Neuronal stem cell (in vitro differentiated cells): ENCODE measurements around the gene PLET1.

ENCODE experiments used
- DNase-seq: peaks from one replicate; pipeline ENCODE4 v3.0.0-alpha.2; 2013; ENCODE audit warnings: low spot score
- H2AFZ ChIP-seq: one replicate; pipeline ENCODE4 v1.6.1; 2013; ENCODE audit warnings: mild to moderate bottlenecking, low read length, inconsistent platforms
- H2AK5ac ChIP-seq: 2 replicates; pipeline ENCODE4 v1.6.1; 2013; ENCODE audit warnings: low read depth, mild to moderate bottlenecking, inconsistent platforms, low read length, moderate library complexity, mixed read lengths
- H2BK120ac ChIP-seq: 2 replicates; pipeline ENCODE4 v1.6.1; 2013; ENCODE audit warnings: low read depth, mild to moderate bottlenecking, inconsistent platforms, low read length, moderate library complexity, mixed read lengths
- H2BK12ac ChIP-seq: one replicate; pipeline ENCODE4 v1.6.1; 2013; ENCODE audit warnings: low read length, inconsistent platforms
- H2BK15ac ChIP-seq: 2 replicates; pipeline ENCODE4 v1.6.1; 2013; ENCODE audit warnings: mild to moderate bottlenecking, low read length, inconsistent platforms, mixed read lengths
- H2BK5ac ChIP-seq: one replicate; pipeline ENCODE4 v1.6.1; 2013; ENCODE audit warnings: inconsistent platforms, mild to moderate bottlenecking, low read length, moderate library complexity
- H3K14ac ChIP-seq: one replicate; pipeline ENCODE4 v1.6.1; 2013; ENCODE audit warnings: low read length, inconsistent platforms
- H3K18ac ChIP-seq: 2 replicates; pipeline ENCODE4 v1.6.1; 2013; ENCODE audit warnings: low read length, inconsistent platforms
- H3K23ac ChIP-seq: 2 replicates; pipeline ENCODE4 v1.6.1; 2013; ENCODE audit warnings: low read depth, mild to moderate bottlenecking, mixed read lengths, low read length, inconsistent platforms; ENCODE audit not compliant: poor library complexity
- H3K27ac ChIP-seq: replicated peaks from 3 replicates; pipeline ENCODE4 v1.5.1; 2013; ENCODE audit warnings: low read length, inconsistent platforms
- H3K27me3 ChIP-seq, 3 experiments: 2 replicates each; pipeline ENCODE4 v1.6.1; 2013; ENCODE audit warnings: low read length in 3 of 3, mild to moderate bottlenecking in 2 of 3, inconsistent platforms in 1 of 3, low read depth in 1 of 3, mixed read lengths in 1 of 3, moderate library complexity in 1 of 3; ENCODE audit not compliant: control insufficient read depth in 3 of 3, insufficient read depth in 3 of 3
- H3K36me3 ChIP-seq, 2 donors: replicated peaks in 1 of 2; 2 replicates each; pipeline ENCODE4 v1.6.1; 2013; ENCODE audit warnings: low read length in 2 of 2; ENCODE audit not compliant: control insufficient read depth in 2 of 2, insufficient read depth in 2 of 2
- H3K4ac ChIP-seq: 2 replicates; pipeline ENCODE4 v1.6.1; 2013; ENCODE audit warnings: inconsistent platforms, mild to moderate bottlenecking, low read length, moderate library complexity
- H3K4me1 ChIP-seq, 2 donors: 1 replicate in 1 of 2; 2 replicates in 1 of 2; pipeline ENCODE4 v1.6.1; 2013; ENCODE audit warnings: low read length in 2 of 2, low read depth in 1 of 2; ENCODE audit not compliant: control insufficient read depth in 2 of 2, insufficient read depth in 1 of 2
- H3K4me2 ChIP-seq: one replicate; pipeline ENCODE4 v1.6.1; 2013; ENCODE audit warnings: mild to moderate bottlenecking, low read length, inconsistent platforms; ENCODE audit not compliant: insufficient read depth, poor library complexity, severe bottlenecking
- H3K4me3 ChIP-seq, 2 donors: 2 replicates each; pipeline ENCODE4 v1.5.1; 2013; ENCODE audit warnings: low read length in 2 of 2, mild to moderate bottlenecking in 2 of 2, inconsistent platforms in 1 of 2, moderate library complexity in 1 of 2
- H3K79me1 ChIP-seq: one replicate; pipeline ENCODE4 v1.6.1; 2013; ENCODE audit warnings: low read depth, mild to moderate bottlenecking, inconsistent platforms, low read length, moderate library complexity
- H3K9ac ChIP-seq: one replicate; pipeline ENCODE4 v1.6.1; 2013; ENCODE audit warnings: mild to moderate bottlenecking, low read depth, low read length, inconsistent platforms; ENCODE audit not compliant: poor library complexity
- H3K9me3 ChIP-seq, 2 donors: replicated peaks in 1 of 2; 2 replicates each; pipeline versions ENCODE3 to v1.6.1; 2013; ENCODE audit warnings: low read length in 2 of 2, mild to moderate bottlenecking in 2 of 2, inconsistent platforms in 1 of 2, low read depth in 1 of 2, mixed read lengths in 1 of 2, moderate library complexity in 1 of 2; ENCODE audit not compliant: control insufficient read depth in 2 of 2, insufficient read depth in 1 of 2
- H4K8ac ChIP-seq: one replicate; pipeline ENCODE4 v1.6.1; 2013; ENCODE audit warnings: low read depth, mild to moderate bottlenecking, inconsistent platforms, low read length, moderate library complexity
- H4K91ac ChIP-seq: one replicate; pipeline ENCODE4 v1.6.1; 2013; ENCODE audit warnings: low read length, low read depth, mild to moderate bottlenecking, inconsistent platforms; ENCODE audit not compliant: poor library complexity
- WGBS, 2 donors: extraction: QIAGEN DNeasy Blood & Tissue Kit; methylation state at CpG; one replicate each; pipeline ENCODE4 v1.1.7; 2013; ENCODE audit warnings: missing lambda C conversion rate in 2 of 2, mixed read lengths in 1 of 2; ENCODE audit not compliant: insufficient read length in 2 of 2, insufficient replicate concordance in 1 of 2; ENCODE audit errors: extremely low coverage in 2 of 2; 5-methylcytosine and 5-hydroxymethylcytosine counted together

PLET1 gene

DNA sequence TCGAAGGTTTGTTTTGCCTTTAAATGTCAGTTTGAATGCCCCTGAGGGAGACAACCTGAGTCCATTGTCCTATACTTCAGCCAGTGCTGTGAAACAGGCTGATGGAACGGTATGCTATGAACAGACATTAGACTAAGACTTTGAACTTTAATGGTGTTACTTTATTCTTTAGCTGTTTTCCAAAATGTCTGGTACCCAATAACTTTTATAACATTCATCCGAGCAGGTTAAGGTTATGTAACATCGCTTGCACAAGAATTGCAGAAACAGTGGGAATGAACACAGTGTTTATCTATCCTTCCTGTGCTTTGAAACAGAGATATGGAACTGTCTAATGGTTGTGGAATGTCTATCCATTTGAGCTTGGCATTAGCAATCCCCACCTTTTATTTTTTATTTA is 46.9 kb downstream of the PLET1 start:
- no peak overlapping the region for H3K14ac ChIP-seq
- no peak overlapping the region for H3K4me2 ChIP-seq
- no peak overlapping the region for H4K8ac ChIP-seq
- no peak overlapping the region for H2BK5ac ChIP-seq
- no peaks in the 10 kb centered on the region for H3K79me1 ChIP-seq
- H3K27ac ChIP-seq = no peak overlapping the region
- no CpG with 5 or more reads among the region's 4 CpGs for WGBS, 2 donors
- H2AK5ac ChIP-seq = no peak overlapping the region
- no peak overlapping the region for H2BK15ac ChIP-seq
- no peak overlapping the region for H2AFZ ChIP-seq
- H3K4ac ChIP-seq = no peak overlapping the region
- no peaks in the 10 kb centered on the region for H3K9me3 ChIP-seq
- H3K4me3 ChIP-seq = no peak overlapping the region
- no peak overlapping the region for H4K91ac ChIP-seq
- no peak overlapping the region for H2BK120ac ChIP-seq
- no peaks in the 10 kb centered on the region for H3K4me1 ChIP-seq
- H3K18ac ChIP-seq = no peak overlapping the region
- H3K9ac ChIP-seq = no peak overlapping the region
- peaks cover 0 to 4% (median 0%) of the 10 kb centered on the region in 3 experiments for H3K27me3 ChIP-seq
- no peak for DNase-seq
- no peak overlapping the region for H2BK12ac ChIP-seq
- no peaks in the 10 kb centered on the region for H3K36me3 ChIP-seq
- no peak overlapping the region for H3K23ac ChIP-seq

DNA sequence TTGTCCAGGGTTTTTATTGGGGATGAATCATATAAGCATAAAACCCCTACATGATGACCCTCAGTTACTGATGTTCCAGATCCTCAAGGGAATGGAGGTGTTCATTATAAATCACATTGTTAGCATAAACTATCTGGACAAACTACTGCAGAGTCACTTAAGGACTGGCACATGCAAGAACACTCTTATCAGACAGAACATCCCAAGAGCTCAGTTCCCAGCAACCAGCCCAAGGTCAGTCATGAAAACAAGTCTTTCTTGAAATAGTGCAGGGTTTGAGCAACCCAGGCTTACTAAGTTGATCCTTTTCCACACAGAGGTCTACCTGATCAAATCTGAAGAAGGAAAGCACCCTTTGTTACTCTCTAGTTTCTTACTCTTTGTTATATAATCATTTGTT is 48.0 kb downstream of the PLET1 start:
- no peak overlapping the region for H3K9ac ChIP-seq
- H3K14ac ChIP-seq = no peak overlapping the region
- no peak overlapping the region for H2BK15ac ChIP-seq
- no peak overlapping the region for H4K91ac ChIP-seq
- H3K23ac ChIP-seq = no peak overlapping the region
- H2AK5ac ChIP-seq = no peak overlapping the region
- no peaks in the 10 kb centered on the region for H3K9me3 ChIP-seq
- no peak overlapping the region for H2BK12ac ChIP-seq
- H2BK5ac ChIP-seq = no peak overlapping the region
- H3K4me3 ChIP-seq = no peak overlapping the region
- no peak overlapping the region for H3K4ac ChIP-seq
- no peak overlapping the region for H3K4me2 ChIP-seq
- DNase-seq = no peak
- no peak overlapping the region for H4K8ac ChIP-seq
- no peak overlapping the region for H2BK120ac ChIP-seq
- peaks cover 0 to 4% (median 0%) of the 10 kb centered on the region in 3 experiments for H3K27me3 ChIP-seq
- H3K36me3 ChIP-seq = no peaks in the 10 kb centered on the region
- H3K79me1 ChIP-seq = no peaks in the 10 kb centered on the region
- H3K4me1 ChIP-seq = no peaks in the 10 kb centered on the region
- H3K27ac ChIP-seq = no peak overlapping the region
- H3K18ac ChIP-seq = no peak overlapping the region
- H2AFZ ChIP-seq = no peak overlapping the region

DNA sequence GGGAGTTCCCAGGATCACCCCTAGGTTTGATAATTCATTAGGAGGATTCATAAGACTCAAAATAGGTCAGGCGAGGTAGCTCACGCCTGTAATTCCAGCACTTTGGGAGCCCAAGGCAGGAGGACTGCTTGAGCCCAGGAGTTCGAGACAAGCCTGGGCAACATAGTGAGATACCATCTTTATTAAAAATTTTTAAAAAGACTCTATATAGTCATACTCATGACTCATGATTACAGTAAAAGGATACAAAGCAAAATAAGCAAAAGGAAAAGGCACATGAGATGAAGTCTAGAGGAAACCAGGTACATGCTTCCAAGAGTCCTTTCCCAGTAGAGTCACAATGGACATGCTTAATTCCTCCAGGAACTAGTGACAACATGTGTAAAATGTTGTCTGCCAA is 48.4 kb downstream of the PLET1 start:
- Histone ChIP-seq H3K79me1 (no peaks in the 10 kb centered on the region), H2AK5ac (no peak overlapping the region), H3K9me3 (no peaks in the 10 kb centered on the region), H3K4me1 (no peaks in the 10 kb centered on the region), H4K91ac (no peak overlapping the region), H3K27ac (no peak overlapping the region), H3K9ac (no peak overlapping the region), H2BK120ac (no peak overlapping the region), H3K14ac (no peak overlapping the region), H3K23ac (no peak overlapping the region), H4K8ac (no peak overlapping the region), H2BK12ac (no peak overlapping the region), H3K4me2 (no peak overlapping the region), H2BK5ac (no peak overlapping the region), H3K27me3 (peaks cover 0 to 4% (median 0%) of the 10 kb centered on the region in 3 experiments), H3K4me3 (no peak overlapping the region), H2BK15ac (no peak overlapping the region), H3K18ac (no peak overlapping the region), H3K36me3 (no peaks in the 10 kb centered on the region), H3K4ac (no peak overlapping the region), H2AFZ (no peak overlapping the region)
- no peak for DNase-seq
- WGBS, 2 donors = no CpG with 5 or more reads among the region's 3 CpGs

DNA sequence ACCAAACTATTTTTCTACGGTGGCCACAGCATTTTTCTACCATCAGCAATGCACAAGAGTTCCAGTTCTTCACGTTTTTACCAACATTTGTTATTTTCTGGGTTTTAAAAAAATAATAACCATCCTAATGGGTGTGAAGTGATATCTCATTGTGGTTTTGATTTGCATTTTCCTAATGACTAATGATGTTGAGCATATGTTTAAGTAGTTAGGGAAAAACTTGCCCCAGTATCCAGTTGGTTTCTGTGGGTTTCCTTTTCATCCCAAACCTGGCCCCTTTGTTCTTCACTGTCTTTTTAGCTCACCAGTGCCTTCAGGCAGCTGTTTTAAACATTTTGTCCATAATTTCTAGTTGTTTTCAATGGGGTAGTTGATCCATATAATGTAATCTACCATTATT is 49.1 kb downstream of the PLET1 start:
- DNase-seq = no peak
- no peak overlapping the region for H2AK5ac ChIP-seq
- no peak overlapping the region for H3K27ac ChIP-seq
- H2BK15ac ChIP-seq = no peak overlapping the region
- H3K23ac ChIP-seq = no peak overlapping the region
- H3K18ac ChIP-seq = no peak overlapping the region
- no peaks in the 10 kb centered on the region for H3K79me1 ChIP-seq
- no CpG with 5 or more reads among the region's 2 CpGs for WGBS, 2 donors
- no peaks in the 10 kb centered on the region for H3K4me1 ChIP-seq
- no peak overlapping the region for H2BK12ac ChIP-seq
- H2AFZ ChIP-seq = no peak overlapping the region
- no peak overlapping the region for H4K91ac ChIP-seq
- H3K14ac ChIP-seq = no peak overlapping the region
- H3K27me3 ChIP-seq = peaks cover 0 to 4% (median 0%) of the 10 kb centered on the region in 3 experiments
- H3K4ac ChIP-seq = no peak overlapping the region
- H2BK5ac ChIP-seq = no peak overlapping the region
- no peak overlapping the region for H3K4me2 ChIP-seq
- H3K9me3 ChIP-seq = no peaks in the 10 kb centered on the region
- no peak overlapping the region for H3K4me3 ChIP-seq
- H4K8ac ChIP-seq = no peak overlapping the region
- no peak overlapping the region for H2BK120ac ChIP-seq
- H3K36me3 ChIP-seq = no peaks in the 10 kb centered on the region
- H3K9ac ChIP-seq = no peak overlapping the region
